GM18498 (cell line): Measurements from ENCODE around the gene GPN2.
"Not testable (repeated sequence)": the region's sequence is repeated elsewhere in the genome, so short reads cannot be mapped to it uniquely, and the experiment has no call there.

Experiments
- ATAC-seq: cut with Tn5 transposase; IDR thresholded peaks from one replicate; pipeline ENCODE4 v1.9.1; 2021; ENCODE audit warnings: mild to moderate bottlenecking, moderate library complexity; ENCODE audit not compliant: unreplicated experiment

The GPN2 gene

GRCh38 chr1:26858160-26858559 is 31.9 kb downstream of the GPN2 start:
- ATAC-seq, result no peak

- ATAC-seq, result no peak
Measured at GRCh38 chr1:26857473-26858060, 32.5 kb downstream of the GPN2 start.

- ATAC-seq, result no peak
Measured at GRCh38 chr1:26856604-26857469, 33.2 kb downstream of the GPN2 start.

- no peak for ATAC-seq
Measured at GRCh38 chr1:26856181-26856580, 33.9 kb downstream of the GPN2 start.

- no peak for ATAC-seq
Measured at GRCh38 chr1:26855636-26856035, 34.4 kb downstream of the GPN2 start.

GRCh38 chr1:26854906-26855305 is 35.2 kb downstream of the GPN2 start:
- no peak for ATAC-seq

- no peak for ATAC-seq
Measured at GRCh38 chr1:26853600-26853999, 36.5 kb downstream of the GPN2 start.

GRCh38 chr1:26853156-26853555 is 36.9 kb downstream of the GPN2 start:
- no peak for ATAC-seq

- ATAC-seq, result no peak
Measured at GRCh38 chr1:26852701-26853100, 37.4 kb downstream of the GPN2 start.

- ATAC-seq, result no peak
Measured at GRCh38 chr1:26851106-26851684, 38.9 kb downstream of the GPN2 start.

- no peak for ATAC-seq
Measured at GRCh38 chr1:26848941-26849774, 40.9 kb downstream of the GPN2 start.

- ATAC-seq, result no peak
Measured at GRCh38 chr1:26848499-26848898, 41.6 kb downstream of the GPN2 start.

- not testable (repeated sequence) for ATAC-seq
Measured at GRCh38 chr1:26847826-26848225, 42.3 kb downstream of the GPN2 start.

GRCh38 chr1:26844424-26845196 is 45.5 kb downstream of the GPN2 start:
- ATAC-seq, result no peak

GRCh38 chr1:26839779-26840178 is 50.3 kb downstream of the GPN2 start:
- ATAC-seq, result no peak

- peak; percentile 4 for ATAC-seq
Measured at GRCh38 chr1:26839339-26839722, 50.8 kb downstream of the GPN2 start.

GRCh38 chr1:26838474-26839338 is 51.4 kb downstream of the GPN2 start:
- peak; percentile 91 for ATAC-seq

GRCh38 chr1:26837665-26838064 is 52.4 kb downstream of the GPN2 start:
- not testable (repeated sequence) for ATAC-seq
